GM12801 (cell line): Measurements from ENCODE around the gene FKBP5.

Experiments used
- TF ChIP-seq, protein P1 (sequence below): IDR thresholded peaks from one replicate; pipeline ENCODE4 v1.5.1; 2011; ENCODE audit warnings: control low read depth; ENCODE audit not compliant: insufficient read length; ENCODE audit errors: extremely low read depth

Gene FKBP5

DNA sequence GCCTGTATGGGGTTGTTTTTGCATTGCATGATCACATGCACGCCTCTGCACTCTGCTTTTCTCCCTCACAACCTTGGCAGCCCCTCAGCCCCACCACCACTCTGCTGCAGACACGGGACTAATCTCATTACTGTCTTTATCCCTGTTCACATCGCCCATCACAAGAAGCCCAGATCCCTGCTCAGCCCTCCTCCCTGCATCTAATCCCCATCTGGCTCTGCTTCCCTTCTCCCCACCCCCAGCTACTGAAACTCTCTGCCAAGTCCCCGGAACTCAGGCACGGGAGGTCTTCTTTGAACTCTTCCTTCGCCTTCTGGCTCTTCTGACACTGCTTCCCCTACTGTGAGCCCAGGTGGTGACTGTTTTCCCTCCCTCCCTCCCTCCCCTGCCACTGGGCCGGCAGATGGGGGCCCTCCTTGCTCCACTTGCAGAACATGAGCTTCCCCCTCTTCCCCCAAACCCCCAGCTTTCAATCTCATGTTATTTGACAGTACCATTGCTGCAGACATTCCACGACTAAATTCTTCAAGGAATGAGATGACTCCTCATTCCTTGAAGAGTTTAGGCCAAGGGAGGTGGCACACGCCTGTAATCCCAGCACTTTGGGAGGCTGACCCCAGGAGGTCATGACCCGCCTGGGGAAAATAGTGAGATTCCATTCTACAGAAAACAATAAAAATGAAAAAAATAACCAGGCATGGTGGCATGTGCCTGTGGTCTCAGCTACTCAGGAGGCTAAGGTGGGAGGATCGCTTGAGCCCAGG, 154.1 kb downstream of the FKBP5 start:
- TF ChIP-seq, protein P1, sequence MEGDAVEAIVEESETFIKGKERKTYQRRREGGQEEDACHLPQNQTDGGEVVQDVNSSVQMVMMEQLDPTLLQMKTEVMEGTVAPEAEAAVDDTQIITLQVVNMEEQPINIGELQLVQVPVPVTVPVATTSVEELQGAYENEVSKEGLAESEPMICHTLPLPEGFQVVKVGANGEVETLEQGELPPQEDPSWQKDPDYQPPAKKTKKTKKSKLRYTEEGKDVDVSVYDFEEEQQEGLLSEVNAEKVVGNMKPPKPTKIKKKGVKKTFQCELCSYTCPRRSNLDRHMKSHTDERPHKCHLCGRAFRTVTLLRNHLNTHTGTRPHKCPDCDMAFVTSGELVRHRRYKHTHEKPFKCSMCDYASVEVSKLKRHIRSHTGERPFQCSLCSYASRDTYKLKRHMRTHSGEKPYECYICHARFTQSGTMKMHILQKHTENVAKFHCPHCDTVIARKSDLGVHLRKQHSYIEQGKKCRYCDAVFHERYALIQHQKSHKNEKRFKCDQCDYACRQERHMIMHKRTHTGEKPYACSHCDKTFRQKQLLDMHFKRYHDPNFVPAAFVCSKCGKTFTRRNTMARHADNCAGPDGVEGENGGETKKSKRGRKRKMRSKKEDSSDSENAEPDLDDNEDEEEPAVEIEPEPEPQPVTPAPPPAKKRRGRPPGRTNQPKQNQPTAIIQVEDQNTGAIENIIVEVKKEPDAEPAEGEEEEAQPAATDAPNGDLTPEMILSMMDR = no peak

- TF ChIP-seq, protein P1 = no peak
Observed at GRCh38 chr6:35533981-35534380, 154.7 kb downstream of the FKBP5 start.

GRCh38 chr6:35532126-35532525, 156.6 kb downstream of the FKBP5 start:
- TF ChIP-seq, protein P1 = no peak

- TF ChIP-seq, protein P1 = no peak
Observed at GRCh38 chr6:35524380-35525020, 164.2 kb downstream of the FKBP5 start.
